Upper lobe of left lung (tissue), 4 donors: ENCODE results near the gene CISH.

Experiments used
- CTCF ChIP-seq, 6 experiments: fragments of 450-650 bp in 4 of 6; fragments of 200-600 bp in 2 of 6; sonication (generic) in 2 of 6; IDR thresholded peaks; one replicate each; pipeline ENCODE4 v1.5.1; 2016 to 2019; ENCODE audit warnings: antibody characterized with exemption in 6 of 6
- POLR2A ChIP-seq, 4 donors: fragments of 450-650 bp; IDR thresholded peaks; one replicate each; pipeline ENCODE4 v1.5.1; 2016 to 2017; ENCODE audit warnings: antibody characterized with exemption in 4 of 4, mild to moderate bottlenecking in 2 of 4

- TF ChIP-seq POLR2A (IDR thresholded peaks at IDR 0.05) (no peak), CTCF (IDR thresholded peaks at IDR 0.05) (no peak)
Observed at GRCh38 chr3:50571486-50571885, 40.1 kb downstream of the CISH start.
